Ovary (tissue), 9 donors: ENCODE measurements around the gene KIR2DL3. TPM values are rescaled to one million over a fixed set of nuclear protein-coding genes. Genes with fewer than 3 reads are reported as not detected.
"Not testable (repeated sequence)": the region's sequence is repeated elsewhere in the genome, so short reads cannot be mapped to it uniquely, and the experiment has no call there.

ENCODE experiments used
- DNase-seq, 5 donors: peaks; one replicate each; pipeline ENCODE4 v3.0.0-alpha.2; 2019 to 2020
- H3K27ac ChIP-seq, 2 donors: fragments of 200-600 bp; one replicate each; pipeline versions ENCODE4 v1.5.1 to v1.8.0; 2019 to 2022
- H3K27me3 ChIP-seq: fragments of 200-600 bp; one replicate; pipeline ENCODE4 v1.8.0; 2022
- H3K36me3 ChIP-seq: fragments of 200-600 bp; sonication (generic); one replicate; pipeline ENCODE4 v1.5.1; 2019
- H3K4me1 ChIP-seq: one replicate; pipeline ENCODE4 v1.8.1; 2013; ENCODE audit warnings: mild to moderate bottlenecking, moderate library complexity; ENCODE audit not compliant: insufficient read depth
- H3K4me3 ChIP-seq: fragments of 200-600 bp; sonication (generic); one replicate; pipeline ENCODE4 v1.5.1; 2017
- H3K9me3 ChIP-seq, 2 donors: fragments of 200-600 bp in 1 of 2; sonication (generic) in 1 of 2; one replicate each; pipeline versions ENCODE4 v1.5.1 to v1.8.1; 2013 to 2019; ENCODE audit warnings: mild to moderate bottlenecking in 1 of 2, moderate library complexity in 1 of 2
- EP300 ChIP-seq: sonication (generic); formaldehyde crosslinking; IDR thresholded peaks from one replicate; pipeline ENCODE4 v1.6.1; 2017; ENCODE audit warnings: antibody characterized with exemption
- POLR2A ChIP-seq: fragments of 450-650 bp; IDR thresholded peaks from one replicate; pipeline ENCODE4 v1.6.1; 2017; ENCODE audit warnings: antibody characterized with exemption, mild to moderate bottlenecking, moderate library complexity
- WGBS, 3 donors: extraction: QIAGEN DNeasy Blood & Tissue Kit in 1 of 3; methylation state at CpG; one replicate each; pipeline versions ENCODE4 v1.1.5 to v1.1.7; 2013 to 2017; 5-methylcytosine and 5-hydroxymethylcytosine counted together
- intact Hi-C, 4 donors: fragments of 100-400 bp; cut with DNase I; formaldehyde crosslinking; loops; one replicate each; pipeline versions ENCODE4 v1.11.0 to v1.15.1; 2022 to 2023
- polyA plus RNA-seq, 2 donors: library from polyadenylated mRNA; stranded (reverse); fragments of 200-250 nt in 1 of 2; fragments of 350-450 nt in 1 of 2; fragmentation: Illumina TruSeq in 1 of 2; extraction: RNeasy Lipid Tissue Mini Kit (QIAGEN cat#74804) in 1 of 2; gene quantifications; one replicate each; pipeline ENCODE4 v1.2.3, GENCODE V29; 2013 to 2014
- small RNA-seq: library from RNA; depleted of rRNA; stranded (forward); fragments of <200 nt; gene quantifications from one replicate; pipeline ENCODE3, GENCODE V24; 2016
- total RNA-seq, 7 donors: library from RNA; depleted of rRNA in 2 of 7; stranded (reverse); fragments of >200 nt in 2 of 7; fragmentation: NEBNext Ultra II Directional in 3 of 7; extraction: Animal tissue kit (Norgen Biotek cat#: 25700) in 3 of 7; gene quantifications; one replicate each; pipeline versions ENCODE4 v1.1.0 to v1.2.4, GENCODE V29; 2016 to 2023
- TF ChIP-seq, protein P1 (sequence below), 3 donors: fragments of 450-650 bp in 2 of 3; fragments of 200-600 bp in 1 of 3; IDR thresholded peaks; one replicate each; pipeline versions ENCODE4 v1.5.1 to v1.8.0; 2016 to 2022; ENCODE audit warnings: antibody characterized with exemption in 3 of 3, mild to moderate bottlenecking in 1 of 3
- donor health status: DM: no; HTN: no; CAD: no; lungs with moderate emphysema.
- donor health status: DM: no; HTN: no; CAD: no.
- donor health status: Bipolar disorder and iron deficiency.
- donor health status: DM: yes; HTN: yes; CAD: no.
- donor health status: DM: no; HTN: no; CAD: no.
- donor health status: DM: yes; HTN: yes; CAD: no.

KIR2DL3 gene
- total and polyA plus RNA-seq, 9 donors, result 0.45 TPM; not detected in 8

DNA sequence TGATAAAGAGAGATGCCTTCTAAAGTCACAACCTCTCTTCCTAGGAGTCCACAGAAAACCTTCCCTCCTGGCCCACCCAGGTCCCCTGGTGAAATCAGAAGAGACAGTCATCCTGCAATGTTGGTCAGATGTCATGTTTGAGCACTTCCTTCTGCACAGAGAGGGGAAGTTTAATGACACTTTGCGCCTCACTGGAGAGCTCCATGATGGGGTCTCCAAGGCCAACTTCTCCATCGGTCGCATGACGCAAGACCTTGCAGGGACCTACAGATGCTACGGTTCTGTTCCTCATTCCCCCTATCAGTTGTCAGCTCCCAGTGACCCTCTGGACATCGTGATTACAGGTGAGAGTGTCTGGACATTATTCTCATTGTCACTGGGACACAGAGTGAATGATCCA lies 49.8 kb downstream of the KIR2DL3 start:
- DNase-seq, H3K36me3 ChIP-seq, H3K27me3 ChIP-seq, H3K4me1 ChIP-seq, H3K27ac ChIP-seq, intact Hi-C loops, H3K9me3 ChIP-seq, H3K4me3 ChIP-seq: not testable (repeated sequence)
- 79 to 81% (median 79%) methylated on average over 6 of the region's 6 CpGs for WGBS, 3 donors

DNA sequence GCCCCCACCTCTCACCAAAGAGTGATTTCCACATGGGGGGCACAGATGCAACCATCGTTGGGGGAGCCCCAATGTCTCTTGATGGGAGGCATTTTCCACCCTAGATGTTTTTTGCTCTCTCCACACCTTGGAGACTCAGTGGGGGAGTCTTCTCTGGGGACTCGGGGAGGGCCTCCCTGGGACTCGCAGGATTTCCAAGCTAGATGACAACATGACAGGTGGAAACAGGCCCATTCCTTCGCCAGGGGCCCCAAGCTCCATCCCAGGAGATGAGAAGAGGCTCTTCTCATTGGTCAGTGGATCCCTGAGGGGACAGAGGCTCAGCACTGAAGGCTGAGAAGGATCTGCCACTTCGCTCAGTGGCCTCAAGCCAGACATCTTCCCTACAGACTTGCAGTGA lies 52.4 kb downstream of the KIR2DL3 start:
- Histone ChIP-seq H3K4me3 (no peak overlapping the region), H3K27ac (no peak overlapping the region), H3K4me1 (no peaks in the 10 kb centered on the region), H3K27me3 (no peaks in the 10 kb centered on the region), H3K9me3 (no peaks in the 10 kb centered on the region), H3K36me3 (no peaks in the 10 kb centered on the region)
- intact Hi-C loops, result no loop called here
- 58 to 59% (median 59%) methylated on average over 4 to 5 of the region's 5 CpGs for WGBS, 3 donors
- DNase-seq, result no peak
- TF ChIP-seq, protein P1, sequence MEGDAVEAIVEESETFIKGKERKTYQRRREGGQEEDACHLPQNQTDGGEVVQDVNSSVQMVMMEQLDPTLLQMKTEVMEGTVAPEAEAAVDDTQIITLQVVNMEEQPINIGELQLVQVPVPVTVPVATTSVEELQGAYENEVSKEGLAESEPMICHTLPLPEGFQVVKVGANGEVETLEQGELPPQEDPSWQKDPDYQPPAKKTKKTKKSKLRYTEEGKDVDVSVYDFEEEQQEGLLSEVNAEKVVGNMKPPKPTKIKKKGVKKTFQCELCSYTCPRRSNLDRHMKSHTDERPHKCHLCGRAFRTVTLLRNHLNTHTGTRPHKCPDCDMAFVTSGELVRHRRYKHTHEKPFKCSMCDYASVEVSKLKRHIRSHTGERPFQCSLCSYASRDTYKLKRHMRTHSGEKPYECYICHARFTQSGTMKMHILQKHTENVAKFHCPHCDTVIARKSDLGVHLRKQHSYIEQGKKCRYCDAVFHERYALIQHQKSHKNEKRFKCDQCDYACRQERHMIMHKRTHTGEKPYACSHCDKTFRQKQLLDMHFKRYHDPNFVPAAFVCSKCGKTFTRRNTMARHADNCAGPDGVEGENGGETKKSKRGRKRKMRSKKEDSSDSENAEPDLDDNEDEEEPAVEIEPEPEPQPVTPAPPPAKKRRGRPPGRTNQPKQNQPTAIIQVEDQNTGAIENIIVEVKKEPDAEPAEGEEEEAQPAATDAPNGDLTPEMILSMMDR (IDR thresholded peaks at IDR 0.05), result no peak
- TF ChIP-seq POLR2A (no peak), EP300 (no peak)

DNA sequence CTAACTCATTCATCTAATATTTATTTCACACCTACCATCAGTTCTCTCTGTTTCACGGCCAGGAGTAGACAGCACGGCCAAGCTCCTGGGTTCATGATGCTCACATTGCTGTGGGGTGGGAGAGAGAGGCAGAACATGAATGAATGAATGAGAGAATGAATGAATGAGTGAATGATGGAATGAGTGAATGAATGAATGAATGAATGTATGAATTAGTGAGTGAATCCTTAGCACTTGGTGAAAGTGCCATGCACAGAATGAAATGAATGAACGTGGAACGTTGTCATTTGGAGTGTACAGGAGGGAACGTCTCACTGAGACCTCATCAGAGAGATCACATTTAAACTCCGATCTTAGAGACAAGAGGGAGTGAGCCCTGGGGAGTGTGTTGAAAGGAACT lies 53.2 kb downstream of the KIR2DL3 start:
- intact Hi-C loops, result no loop called here
- H3K9me3 ChIP-seq, result no peaks in the 10 kb centered on the region
- H3K36me3 ChIP-seq, result no peaks in the 10 kb centered on the region
- H3K27ac ChIP-seq, result no peak overlapping the region
- H3K27me3 ChIP-seq, result no peaks in the 10 kb centered on the region
- WGBS, 3 donors, result 78 to 80% (median 78%) methylated on average over 6 of the region's 6 CpGs
- TF ChIP-seq, protein P1 (IDR thresholded peaks at IDR 0.05), result no peak
- no peak for TF ChIP-seq EP300
- no peak for TF ChIP-seq POLR2A
- H3K4me3 ChIP-seq, result no peak overlapping the region
- DNase-seq, result no peak
- H3K4me1 ChIP-seq, result no peaks in the 10 kb centered on the region

DNA sequence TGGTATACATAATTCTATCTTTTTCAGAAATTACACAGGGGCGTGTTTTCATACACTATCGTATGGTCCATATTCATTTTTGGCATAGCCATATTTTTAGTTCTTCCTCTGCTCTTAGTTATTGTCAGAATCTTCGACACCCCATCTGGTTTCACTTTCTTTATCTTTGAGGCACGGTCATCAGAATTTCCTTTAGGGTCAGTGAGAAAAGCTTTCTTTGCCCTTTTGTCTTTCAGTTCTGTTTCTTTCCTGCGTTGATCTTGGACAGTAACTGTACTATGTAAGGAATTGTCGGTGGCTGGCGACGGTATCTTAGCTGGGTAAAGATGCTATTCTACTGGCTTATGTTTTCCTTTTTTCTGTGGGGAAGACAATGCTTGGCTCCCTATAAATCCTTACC lies 54.5 kb downstream of the KIR2DL3 start:
- H3K27ac ChIP-seq, result no peak overlapping the region
- no peaks in the 10 kb centered on the region for H3K36me3 ChIP-seq
- WGBS, 3 donors, result 53 to 66% (median 66%) methylated on average over 8 of the region's 8 CpGs
- H3K9me3 ChIP-seq, result no peaks in the 10 kb centered on the region
- TF ChIP-seq, protein P1 (IDR thresholded peaks at IDR 0.05), result no peak
- TF ChIP-seq POLR2A (no peak), EP300 (no peak)
- H3K4me1 ChIP-seq, result no peaks in the 10 kb centered on the region
- no peak for DNase-seq
- no peaks in the 10 kb centered on the region for H3K27me3 ChIP-seq
- H3K4me3 ChIP-seq, result no peak overlapping the region
- intact Hi-C loops, result no loop called here

DNA sequence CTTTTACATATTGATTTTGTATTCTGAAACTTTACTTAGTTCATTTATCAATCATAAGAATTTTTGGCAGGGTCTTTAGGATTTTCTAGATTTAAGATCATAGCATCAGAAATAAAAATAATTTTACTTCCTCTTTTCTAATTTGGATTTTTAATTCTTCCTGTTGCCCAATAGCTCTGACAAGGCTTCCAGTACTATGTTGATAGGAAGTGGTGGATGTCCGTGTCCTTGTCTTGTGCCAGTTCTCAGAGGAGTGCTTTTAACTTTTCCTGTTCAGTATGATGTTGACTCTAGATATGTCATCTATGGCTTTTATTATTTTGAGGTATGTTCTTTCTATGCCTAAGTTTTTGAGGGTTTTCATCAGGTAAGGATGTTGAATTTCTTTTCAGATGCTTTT lies 57.4 kb downstream of the KIR2DL3 start:
- intact Hi-C loops, result no loop called here
- Histone ChIP-seq H3K4me1 (no peaks in the 10 kb centered on the region), H3K4me3 (no peak overlapping the region), H3K27ac (no peak overlapping the region), H3K27me3 (no peaks in the 10 kb centered on the region), H3K9me3 (no peaks in the 10 kb centered on the region), H3K36me3 (no peaks in the 10 kb centered on the region)
- 50 to 65% (median 50%) methylated on average over 1 of the region's 1 CpG for WGBS, 3 donors
- DNase-seq, result no peak
- TF ChIP-seq EP300 (no peak), POLR2A (no peak)
- TF ChIP-seq, protein P1 (IDR thresholded peaks at IDR 0.05), result no peak

Small RNA genes within 50 kb of the gene (small RNA-seq; reads per million reads assigned to genes)
- not detected for gene AC245128.2
- not detected for gene KIR3DP1

Other genes starting within 250 kb of the KIR2DL3 start
- gene LAIR2, start 235.7 kb upstream of the KIR2DL3 start, total RNA-seq, result not detected
- not detected for gene LAIR2, start 235.7 kb upstream of the KIR2DL3 start, polyA plus RNA-seq
- gene LILRA2, start 164.7 kb upstream of the KIR2DL3 start, total RNA-seq, result 1 to 10 TPM in 4 of 7 donors, under 1 TPM in 3; 0.60 to 5.5 (median 1.4) TPM
- gene LILRA2, start 164.7 kb upstream of the KIR2DL3 start, polyA plus RNA-seq, result 1 to 10 TPM in 1 of 2 donors, under 1 TPM in 1; 0.56 to 3.7 TPM
- gene LILRA1, start 144.9 kb upstream of the KIR2DL3 start, total RNA-seq, result 1 to 10 TPM in 1 of 7 donors, under 1 TPM in 6; 0.23 to 3.1 (median 0.36) TPM
- 1 to 10 TPM in 1 of 2 donors, under 1 TPM in 1; 0.15 to 1.7 TPM for gene LILRA1, start 144.9 kb upstream of the KIR2DL3 start, polyA plus RNA-seq
- 10 to 100 TPM in 1 of 7 donors, 1 to 10 TPM in 3, under 1 TPM in 3; 0.60 to 12.1 (median 1.6) TPM for gene LILRB1, start 108.0 kb upstream of the KIR2DL3 start, total RNA-seq
- gene LILRB1, start 108.0 kb upstream of the KIR2DL3 start, polyA plus RNA-seq, result 1 to 10 TPM in 1 of 2 donors, under 1 TPM in 1; 0.63 to 1.9 TPM
- 1 to 10 TPM in 4 of 7 donors, under 1 TPM in 2, not detected in 1; 0.48 to 4.9 (median 1.0) TPM for gene LILRB4, start 75.5 kb upstream of the KIR2DL3 start, total RNA-seq
- gene LILRB4, start 75.5 kb upstream of the KIR2DL3 start, polyA plus RNA-seq, result 1 to 10 TPM in 1 of 2 donors, under 1 TPM in 1; 0.82 to 6.9 TPM
- gene KIR3DL3, start 14.1 kb upstream of the KIR2DL3 start, total RNA-seq, result not detected
- gene KIR3DL3, start 14.1 kb upstream of the KIR2DL3 start, polyA plus RNA-seq, result not detected
- gene KIR2DL1, start 31.3 kb downstream of the KIR2DL3 start, total RNA-seq, result not detected
- under 1 TPM in 1 of 2 donors, not detected in 1; 0.12 TPM for gene KIR2DL1, start 31.3 kb downstream of the KIR2DL3 start, polyA plus RNA-seq
- gene KIR2DL4, start 65.1 kb downstream of the KIR2DL3 start, total RNA-seq, result not detected
- gene KIR2DL4, start 65.1 kb downstream of the KIR2DL3 start, polyA plus RNA-seq, result under 1 TPM in 1 of 2 donors, not detected in 1; 0.23 TPM
- gene KIR3DL1, start 78.0 kb downstream of the KIR2DL3 start, total RNA-seq, result not detected
- not detected for gene KIR3DL1, start 78.0 kb downstream of the KIR2DL3 start, polyA plus RNA-seq
- gene KIR2DS4, start 94.2 kb downstream of the KIR2DL3 start, total RNA-seq, result not detected
- gene KIR2DS4, start 94.2 kb downstream of the KIR2DL3 start, polyA plus RNA-seq, result under 1 TPM in 1 of 2 donors, not detected in 1; 0.40 TPM
- not detected for gene KIR3DL2, start 111.9 kb downstream of the KIR2DL3 start, total RNA-seq
- gene KIR3DL2, start 111.9 kb downstream of the KIR2DL3 start, polyA plus RNA-seq, result under 1 TPM in 1 of 2 donors, not detected in 1; 0.32 TPM
- 1 to 10 TPM in 3 of 7 donors, under 1 TPM in 1, not detected in 3; 0.15 to 2.8 (median 1.7) TPM for gene FCAR, start 135.7 kb downstream of the KIR2DL3 start, total RNA-seq
- under 1 TPM in 1 of 2 donors, not detected in 1; 0.13 TPM for gene FCAR, start 135.7 kb downstream of the KIR2DL3 start, polyA plus RNA-seq
- gene NCR1, start 167.6 kb downstream of the KIR2DL3 start, total RNA-seq, result under 1 TPM in 1 of 7 donors, not detected in 6; 0.66 TPM
- under 1 TPM in 1 of 2 donors, not detected in 1; 0.33 TPM for gene NCR1, start 167.6 kb downstream of the KIR2DL3 start, polyA plus RNA-seq
- not detected for gene NLRP7, start 209.0 kb downstream of the KIR2DL3 start, total RNA-seq
- gene NLRP7, start 209.0 kb downstream of the KIR2DL3 start, polyA plus RNA-seq, result under 1 TPM; 0.10 to 0.64 TPM
- 1 to 10 TPM in 3 of 7 donors, under 1 TPM in 3, not detected in 1; 0.15 to 3.8 (median 1.5) TPM for gene NLRP2, start 227.9 kb downstream of the KIR2DL3 start, total RNA-seq
- gene NLRP2, start 227.9 kb downstream of the KIR2DL3 start, polyA plus RNA-seq, result 1 to 10 TPM; 1.6 to 4.2 TPM